DMS 273 (cell line): ENCODE measurements around the gene MMS22L.
A peak's percentile ranks its signal among the peaks of the same experiment; 100 is the strongest.
"Not testable (repeated sequence)": the region's sequence is repeated elsewhere in the genome, so short reads cannot be mapped to it uniquely, and the experiment has no call there.

Experiments used
- DNase-seq: peaks from one replicate; lab custom pipeline; 2025; ENCODE audit not compliant: unreplicated experiment; lab: John Stamatoyannopoulos, UW

Gene MMS22L

DNA sequence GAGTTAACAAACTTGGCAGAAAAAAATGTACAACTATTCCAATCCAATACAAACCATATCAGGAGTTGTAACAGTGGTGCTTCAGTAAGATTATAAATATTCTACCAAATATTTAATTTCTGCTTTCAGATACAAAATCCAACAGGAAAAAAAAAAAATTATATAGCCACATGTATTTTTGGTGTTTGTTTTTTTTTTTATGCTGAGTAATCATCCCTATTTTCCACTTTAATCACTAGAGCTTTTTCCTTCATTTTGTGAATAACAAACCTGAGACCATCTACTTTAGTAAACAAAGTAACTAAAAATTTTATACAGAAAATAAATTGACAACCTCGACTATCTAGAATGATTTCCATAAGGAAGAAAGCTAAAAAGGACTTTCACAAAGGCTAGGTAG lies 36.2 kb downstream of the MMS22L start:
- no peak for DNase-seq

- no peak for DNase-seq
These were observed 42.8 kb downstream of the MMS22L start for GRCh38 chr6:97240222-97240621.

DNA sequence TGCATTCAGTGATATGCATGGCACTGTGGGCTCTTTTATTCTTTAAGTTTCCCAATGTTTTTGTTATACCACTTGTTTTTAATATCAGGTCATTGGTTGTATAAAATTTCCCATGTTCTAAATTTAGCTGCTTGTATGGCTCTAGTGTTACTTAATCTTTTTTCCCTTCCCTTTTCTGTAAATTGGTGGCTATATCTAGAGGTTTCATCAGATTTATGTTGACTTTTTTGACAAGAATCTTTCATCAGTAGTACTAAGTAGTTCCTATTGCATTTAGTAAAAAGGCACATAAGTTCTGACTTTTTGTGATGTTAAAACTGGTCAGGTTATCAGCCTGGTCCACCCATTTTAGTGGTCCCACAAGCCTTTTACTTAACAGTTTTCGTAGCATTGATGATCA lies 51.1 kb downstream of the MMS22L start:
- no peak for DNase-seq

GRCh38 chr6:97222903-97223302 lies 60.1 kb downstream of the MMS22L start:
- no peak for DNase-seq

GRCh38 chr6:97218912-97219311 lies 64.1 kb downstream of the MMS22L start:
- no peak for DNase-seq

DNA sequence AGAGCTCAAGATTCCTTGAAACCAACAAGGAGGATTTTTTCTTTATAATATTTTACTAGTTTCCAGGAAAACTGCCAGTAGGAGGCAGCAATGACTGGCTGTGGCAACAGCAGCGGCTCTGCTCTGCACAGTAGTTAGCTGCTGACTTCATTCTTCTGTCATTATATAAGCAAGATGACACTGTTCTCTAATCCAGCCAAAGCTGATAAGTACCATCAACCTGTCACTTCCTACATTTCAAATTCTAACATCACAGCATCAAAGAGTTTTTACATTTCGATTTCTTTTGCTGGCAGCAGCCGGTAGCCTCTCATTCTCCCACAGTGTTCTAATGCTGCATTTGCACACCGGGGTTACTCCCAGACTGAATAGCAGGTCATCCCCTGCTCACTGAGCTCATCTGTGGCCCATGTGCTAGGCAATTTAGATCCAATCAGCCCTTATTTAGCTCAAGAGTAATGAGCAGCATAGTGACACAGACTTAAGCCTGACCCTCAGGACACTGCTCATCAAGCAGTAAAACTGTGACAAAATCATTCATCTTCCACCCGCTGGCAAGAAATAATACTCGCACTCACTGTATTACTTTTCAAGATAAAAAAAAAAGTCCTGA lies 67.8 kb downstream of the MMS22L start:
- peak; percentile 46 for DNase-seq

- no peak for DNase-seq
These were observed 68.3 kb downstream of the MMS22L start for GRCh38 chr6:97214671-97215070.

GRCh38 chr6:97207383-97207782 lies 75.6 kb downstream of the MMS22L start:
- no peak for DNase-seq

DNA sequence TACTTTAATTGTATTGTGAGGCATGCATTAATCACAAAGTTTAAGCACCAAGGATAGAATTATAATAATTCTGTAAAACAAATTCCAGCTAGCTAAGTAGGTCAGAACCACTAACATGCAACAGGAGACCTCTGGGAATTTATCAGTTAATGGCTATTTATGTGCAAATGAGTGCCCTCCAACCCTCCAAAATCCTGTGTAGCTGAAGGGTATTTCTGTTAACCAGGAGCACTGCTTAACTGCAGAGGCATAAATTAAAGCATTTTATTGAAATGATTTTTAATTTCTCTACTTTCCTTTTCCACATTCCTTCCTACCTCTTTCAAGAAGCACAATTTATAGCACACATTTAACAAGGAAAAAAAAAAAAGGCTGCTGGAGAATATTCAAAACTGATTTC lies 77.0 kb downstream of the MMS22L start:
- no peak for DNase-seq

DNA sequence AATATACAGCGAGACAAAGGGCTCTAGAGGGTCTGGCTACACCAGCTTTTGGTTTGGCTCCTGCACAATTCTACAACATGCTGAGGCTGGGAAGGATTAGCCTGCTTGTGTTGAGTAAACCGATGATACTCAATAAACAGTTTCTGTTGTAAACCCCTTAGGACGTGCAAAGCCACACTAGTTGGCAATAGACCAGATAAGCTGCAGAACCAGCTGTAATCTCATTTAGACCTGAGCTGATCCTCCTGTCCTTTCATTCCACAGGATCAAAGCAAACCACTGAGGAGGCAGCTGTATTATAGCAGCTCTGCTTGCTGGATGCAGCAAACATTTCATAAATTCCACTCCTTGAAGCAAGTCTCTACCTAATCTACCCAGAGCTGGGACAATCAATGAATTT lies 79.7 kb downstream of the MMS22L start:
- DNase-seq = peak; percentile 37

DNA sequence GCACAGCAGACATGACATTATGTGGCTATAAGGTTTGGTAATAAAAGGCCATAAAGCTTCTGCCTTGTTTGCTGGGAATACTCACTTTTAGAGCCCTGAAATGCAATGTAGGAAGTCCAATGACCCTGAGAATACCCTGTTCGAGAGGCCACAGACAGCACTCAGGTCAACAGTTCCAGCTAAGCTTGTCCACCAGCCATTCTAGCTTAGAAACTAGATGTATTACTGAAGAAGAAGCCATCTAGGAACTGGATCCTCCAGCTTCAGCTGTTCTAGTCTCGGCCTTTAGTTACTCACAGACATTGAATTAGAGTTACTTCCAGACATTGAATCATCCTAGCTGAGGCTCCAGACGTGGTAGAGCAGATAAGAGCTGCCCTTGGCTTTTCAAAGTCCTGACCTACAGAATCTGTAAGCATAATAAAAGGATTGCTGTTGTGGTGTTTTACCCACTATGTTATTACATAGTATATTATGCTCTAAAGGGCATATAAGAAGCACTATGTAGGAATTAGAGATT lies 84.9 kb downstream of the MMS22L start:
- no peak for DNase-seq

- DNase-seq = peak; percentile 80
These were observed 87.9 kb downstream of the MMS22L start for GRCh38 chr6:97195117-97195516.

DNA sequence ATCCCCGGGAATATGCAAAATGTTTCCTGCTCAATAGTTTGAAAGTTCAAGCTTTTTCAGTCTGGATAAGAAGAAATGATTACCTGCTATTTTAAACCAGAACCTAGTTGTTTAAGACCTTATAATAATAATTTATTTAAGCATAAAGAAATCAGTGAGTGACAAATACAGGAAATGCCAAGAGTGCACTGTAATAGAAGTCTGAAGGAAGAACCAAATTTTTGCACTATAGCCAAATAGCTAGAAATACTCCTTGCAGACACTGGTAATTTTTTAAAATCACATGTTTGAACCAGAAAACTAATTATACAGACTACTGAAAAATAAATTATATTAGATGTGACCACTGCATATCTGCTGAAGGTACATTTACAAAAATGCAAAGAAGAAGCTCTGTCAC lies 93.2 kb downstream of the MMS22L start:
- DNase-seq = no peak

- no peak for DNase-seq
These were observed 95.1 kb downstream of the MMS22L start for GRCh38 chr6:97187951-97188350.

GRCh38 chr6:97186416-97186999 lies 96.5 kb downstream of the MMS22L start:
- peak; percentile 85 for DNase-seq

DNA sequence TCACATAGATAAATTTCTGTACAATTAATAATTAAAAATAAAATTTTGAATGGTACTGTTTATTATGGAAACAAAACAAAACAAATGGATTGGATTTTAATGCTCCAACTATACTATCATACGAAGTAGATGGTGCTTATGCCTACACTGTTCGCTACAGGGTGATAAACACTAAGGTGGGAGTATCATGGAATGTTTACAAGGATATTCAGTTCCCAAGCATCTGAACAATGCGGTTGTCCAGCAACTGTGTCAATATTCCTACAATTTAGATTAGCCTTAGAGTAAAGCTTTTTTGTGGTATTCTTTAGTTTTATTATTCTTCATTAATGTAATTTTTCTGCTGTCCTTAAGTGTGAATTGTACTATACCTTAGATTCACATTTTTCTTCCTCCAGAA lies 105.1 kb downstream of the MMS22L start:
- no peak for DNase-seq

DNA sequence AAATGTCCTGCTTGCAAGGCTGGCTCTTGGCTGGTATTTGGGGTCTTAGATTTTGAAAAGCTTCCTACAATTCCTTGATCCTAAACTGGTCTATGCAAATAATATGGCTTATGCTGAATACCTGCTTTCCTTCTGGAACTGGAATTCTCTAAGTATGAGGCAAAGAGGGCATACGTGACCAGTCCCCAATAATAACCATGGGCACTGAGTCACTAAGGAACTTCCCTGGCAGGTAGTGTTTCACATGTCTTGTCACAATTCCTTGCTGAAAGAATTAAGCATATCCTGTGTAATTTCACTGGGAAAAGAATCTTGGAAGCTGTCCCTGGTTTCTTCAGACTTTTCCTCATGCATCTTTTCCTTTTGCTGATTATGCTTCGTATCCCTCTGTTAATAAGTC lies 106.5 kb downstream of the MMS22L start:
- DNase-seq = no peak

DNA sequence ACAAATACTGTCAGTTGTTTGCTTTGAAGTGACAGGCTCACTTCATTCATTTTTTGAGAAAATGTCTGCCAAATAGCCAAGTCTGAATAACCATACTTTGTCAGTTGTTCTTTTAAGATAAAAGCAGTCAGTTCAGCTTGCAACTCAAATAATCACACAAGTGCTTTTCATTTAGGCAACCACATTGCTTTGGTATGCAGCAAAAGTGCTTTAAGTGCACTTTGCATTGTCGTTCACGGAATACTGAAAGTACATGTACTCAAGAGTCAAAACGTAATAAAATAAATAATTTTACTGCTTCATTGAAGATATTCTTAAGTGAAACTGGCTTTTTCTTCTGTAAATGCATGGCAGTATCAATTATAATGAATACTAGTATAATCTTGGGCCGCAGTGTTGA lies 107.2 kb downstream of the MMS22L start:
- no peak for DNase-seq

DNA sequence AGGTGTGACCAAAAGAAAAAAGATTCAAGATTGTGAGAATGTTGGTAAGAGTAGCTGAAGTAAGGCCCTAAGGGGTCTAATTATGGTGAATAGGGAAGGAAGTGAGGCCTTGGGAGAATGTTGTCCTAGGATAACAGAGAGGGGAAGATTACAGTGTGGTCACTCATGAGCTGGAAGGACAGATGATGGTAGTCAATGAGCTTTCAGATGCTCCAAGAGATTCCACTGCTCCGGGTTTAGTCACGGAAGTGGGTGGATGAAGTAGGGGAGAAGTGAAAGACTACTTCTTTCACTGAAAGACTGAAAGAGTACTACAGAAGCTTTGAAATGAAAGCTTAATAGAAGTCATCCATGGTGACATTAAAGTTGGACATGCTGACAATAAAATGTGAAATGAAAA lies 108.5 kb downstream of the MMS22L start:
- DNase-seq = no peak

DNA sequence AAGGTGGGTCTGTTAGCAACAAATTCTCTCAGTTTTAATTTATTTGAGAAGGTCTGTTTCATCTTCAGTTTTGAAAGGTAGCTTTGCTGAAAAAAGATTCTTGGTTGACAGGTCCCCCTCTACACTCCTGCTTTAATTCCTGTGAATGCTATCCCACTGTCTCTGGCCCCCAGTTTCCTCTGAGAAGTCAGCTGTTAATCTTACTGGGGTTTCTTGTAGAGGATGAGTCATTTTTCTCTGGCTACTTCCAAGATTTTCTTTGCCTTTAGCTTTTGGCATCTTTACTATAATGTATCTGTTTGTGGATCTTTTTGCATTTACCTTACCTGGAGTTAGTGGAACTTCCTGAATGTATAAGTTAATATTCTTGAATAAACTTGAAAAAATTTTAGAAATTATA lies 122.7 kb downstream of the MMS22L start:
- DNase-seq = no peak

DNA sequence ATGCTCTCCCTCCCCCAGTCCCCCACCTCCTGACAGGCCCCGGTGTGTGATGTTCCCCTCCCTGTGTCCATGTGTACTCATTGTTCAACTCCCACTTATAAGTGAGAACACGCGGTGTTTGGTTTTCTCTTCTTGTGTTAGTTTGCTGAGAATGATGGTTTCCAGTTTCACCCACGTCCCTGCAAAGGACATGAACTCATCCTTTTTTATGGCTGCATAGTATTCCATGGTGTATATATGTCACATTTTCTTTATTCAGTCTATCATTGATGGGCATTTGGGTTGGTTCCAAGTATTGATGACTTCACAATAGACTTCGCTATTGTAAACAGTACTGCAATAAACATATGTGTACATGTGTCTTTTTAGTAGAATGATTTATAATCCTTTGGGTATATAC lies 127.6 kb downstream of the MMS22L start:
- not testable (repeated sequence) for DNase-seq

DNA sequence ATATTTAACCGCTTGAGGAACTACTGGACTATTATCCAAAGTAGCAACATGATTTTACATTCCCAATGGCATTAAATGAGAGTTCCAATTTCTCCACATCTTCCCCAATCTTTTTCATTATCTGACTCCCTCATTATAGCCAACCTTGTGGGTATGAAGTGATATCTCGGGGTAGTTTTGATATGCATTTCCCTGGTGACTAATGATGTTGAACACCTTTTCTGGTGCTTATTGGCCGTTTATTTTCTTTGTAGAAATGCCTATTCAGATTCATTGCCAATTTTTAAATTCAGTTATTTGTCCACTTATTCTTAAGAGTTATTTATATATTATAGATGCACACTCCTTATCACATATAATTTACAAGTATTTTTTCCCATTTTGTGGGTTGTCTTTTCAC lies 129.0 kb downstream of the MMS22L start:
- no peak for DNase-seq

GRCh38 chr6:97151601-97152000 lies 131.4 kb downstream of the MMS22L start:
- DNase-seq = peak; percentile 45
